Spleen (tissue), 11 donors: ENCODE measurements around the gene SLC25A13. TPM values are rescaled to one million over a fixed set of nuclear protein-coding genes. Genes with fewer than 3 reads are reported as not detected.

Source experiments
- DNase-seq: peaks from one replicate; pipeline ENCODE4 v3.0.0-alpha.2; 2020
- H3K27ac ChIP-seq, 8 donors: fragments of 200-600 bp; sonication (generic) in 7 of 8; 1 replicate in 4 of 8; 2 replicates in 4 of 8; pipeline versions ENCODE4 v1.5.0 to v1.8.0; 2016 to 2021; ENCODE audit warnings: inconsistent platforms in 4 of 8, mild to moderate bottlenecking in 4 of 8, moderate library complexity in 1 of 8
- H3K27me3 ChIP-seq, 7 donors: fragments of 200-600 bp; sonication (generic) in 6 of 7; replicated peaks in 1 of 7; 1 replicate in 4 of 7; 2 replicates in 3 of 7; pipeline versions ENCODE4 v1.5.0 to v1.8.0; 2016 to 2021; ENCODE audit warnings: inconsistent platforms in 3 of 7, mild to moderate bottlenecking in 1 of 7
- H3K36me3 ChIP-seq, 6 donors: fragments of 200-600 bp; sonication (generic) in 5 of 6; 1 replicate in 4 of 6; 2 replicates in 2 of 6; pipeline versions ENCODE4 v1.5.0 to v1.8.0; 2016 to 2021; ENCODE audit warnings: inconsistent platforms in 2 of 6
- H3K4me1 ChIP-seq, 6 donors: fragments of 200-600 bp; sonication (generic) in 5 of 6; 1 replicate in 3 of 6; 2 replicates in 3 of 6; pipeline versions ENCODE4 v1.5.0 to v1.8.0; 2016 to 2021; ENCODE audit warnings: inconsistent platforms in 3 of 6
- H3K4me3 ChIP-seq, 8 donors: fragments of 200-600 bp; sonication (generic) in 7 of 8; 1 replicate in 4 of 8; 2 replicates in 4 of 8; pipeline versions ENCODE4 v1.5.0 to v1.8.0; 2016 to 2021; ENCODE audit warnings: inconsistent platforms in 4 of 8, mild to moderate bottlenecking in 4 of 8, moderate library complexity in 2 of 8
- H3K9me3 ChIP-seq, 8 donors: fragments of 200-600 bp; sonication (generic) in 7 of 8; 1 replicate in 4 of 8; 2 replicates in 4 of 8; pipeline versions ENCODE4 v1.5.0 to v1.8.0; 2016 to 2021; ENCODE audit warnings: inconsistent platforms in 4 of 8
- POLR2A ChIP-seq, 3 donors: fragments of 450-650 bp; IDR thresholded peaks; one replicate each; pipeline ENCODE4 v1.5.1; 2017; ENCODE audit warnings: antibody characterized with exemption in 3 of 3, mild to moderate bottlenecking in 1 of 3
- POLR2AphosphoS5 ChIP-seq, 3 donors: sonication (generic); formaldehyde crosslinking; IDR thresholded peaks; one replicate each; pipeline ENCODE4 v1.5.1; 2017; ENCODE audit warnings: antibody characterized with exemption in 3 of 3
- WGBS, 5 donors: extraction: QIAGEN DNeasy Blood & Tissue Kit in 3 of 5; methylation state at CpG; one replicate each; pipeline versions ENCODE4 v1.1.5 to v1.1.7; 2013 to 2018; 5-methylcytosine and 5-hydroxymethylcytosine counted together
- intact Hi-C: fragments of 100-400 bp; cut with DNase I; formaldehyde crosslinking; loops from one replicate; pipeline ENCODE4 v1.15.0; 2023; ENCODE audit warnings: low total_unique reads
- polyA plus RNA-seq, 3 donors: library from polyadenylated mRNA; stranded (reverse); fragments of 200-250 nt; gene quantifications; one replicate each; pipeline ENCODE4 v1.2.1, GENCODE V29; 2013
- total RNA-seq, 7 donors: library from RNA; depleted of rRNA in 3 of 7; stranded (reverse); fragments of >200 nt in 3 of 7; fragmentation: NEBNext Ultra II Directional in 4 of 7; extraction: Animal tissue kit (Norgen Biotek cat#: 25700) in 4 of 7; gene quantifications; one replicate each; pipeline versions ENCODE4 v1.1.0 to v1.2.1, GENCODE V29; 2016 to 2021
- TF ChIP-seq, protein P1 (sequence below), 11 experiments: fragments of 200-600 bp in 7 of 11; fragments of 450-650 bp in 4 of 11; sonication (generic) in 4 of 11; IDR thresholded peaks in 8 of 11; conservative IDR thresholded peaks in 3 of 11; 1 replicate in 7 of 11; 2 replicates in 4 of 11; pipeline versions ENCODE4 v1.4.0 to v1.8.0; 2016 to 2021; ENCODE audit warnings: antibody characterized with exemption in 11 of 11, inconsistent platforms in 4 of 11, mild to moderate bottlenecking in 1 of 11
- donor health status: healthy with polysubstance abuse.
- donor health status: DM: no; HTN: no; CAD: no; lungs with moderate emphysema.
- donor health status: DM: no; HTN: no; CAD: no.
- donor health status: Bipolar disorder and iron deficiency.
- donor health status: healthy.
- donor health status: DM: no; HTN: no; CAD: no.
- donor health status: DM: yes; HTN: yes; CAD: no.

SLC25A13 gene
- total and polyA plus RNA-seq, 10 donors = 6.3 to 44.4 (median 25.9) TPM

- no peak for TF ChIP-seq POLR2A (IDR thresholded peaks at IDR 0.05)
- TF ChIP-seq POLR2AphosphoS5 (IDR thresholded peaks at IDR 0.05) = no peak
- TF ChIP-seq, protein P1, sequence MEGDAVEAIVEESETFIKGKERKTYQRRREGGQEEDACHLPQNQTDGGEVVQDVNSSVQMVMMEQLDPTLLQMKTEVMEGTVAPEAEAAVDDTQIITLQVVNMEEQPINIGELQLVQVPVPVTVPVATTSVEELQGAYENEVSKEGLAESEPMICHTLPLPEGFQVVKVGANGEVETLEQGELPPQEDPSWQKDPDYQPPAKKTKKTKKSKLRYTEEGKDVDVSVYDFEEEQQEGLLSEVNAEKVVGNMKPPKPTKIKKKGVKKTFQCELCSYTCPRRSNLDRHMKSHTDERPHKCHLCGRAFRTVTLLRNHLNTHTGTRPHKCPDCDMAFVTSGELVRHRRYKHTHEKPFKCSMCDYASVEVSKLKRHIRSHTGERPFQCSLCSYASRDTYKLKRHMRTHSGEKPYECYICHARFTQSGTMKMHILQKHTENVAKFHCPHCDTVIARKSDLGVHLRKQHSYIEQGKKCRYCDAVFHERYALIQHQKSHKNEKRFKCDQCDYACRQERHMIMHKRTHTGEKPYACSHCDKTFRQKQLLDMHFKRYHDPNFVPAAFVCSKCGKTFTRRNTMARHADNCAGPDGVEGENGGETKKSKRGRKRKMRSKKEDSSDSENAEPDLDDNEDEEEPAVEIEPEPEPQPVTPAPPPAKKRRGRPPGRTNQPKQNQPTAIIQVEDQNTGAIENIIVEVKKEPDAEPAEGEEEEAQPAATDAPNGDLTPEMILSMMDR (IDR thresholded peaks at IDR 0.05 in 8 of 11, conservative IDR thresholded peaks at IDR 0.05 in 3 of 11) = no peak
- H3K9me3 ChIP-seq = peaks cover 0 to 7% (median 0%) of the 10 kb centered on the region in 8 donors
- no peak overlapping the region for H3K27ac ChIP-seq
- no peak overlapping the region for H3K4me3 ChIP-seq
- no peaks in the 10 kb centered on the region for H3K27me3 ChIP-seq
- H3K36me3 ChIP-seq = peaks cover 0 to 31% (median 5%) of the 10 kb centered on the region in 6 donors
- no peaks in the 10 kb centered on the region for H3K4me1 ChIP-seq
- intact Hi-C loops = no loop called here
- DNase-seq = no peak
- 94 to 97% (median 96%) methylated on average over 5 of the region's 5 CpGs for WGBS, 5 donors
Observed at GRCh38 chr7:96225251-96225650, 96.6 kb downstream of the SLC25A13 start.

GRCh38 chr7:96224685-96225084 is 97.2 kb downstream of the SLC25A13 start:
- intact Hi-C loops = no loop called here
- H3K27ac ChIP-seq = no peak overlapping the region
- no peak for DNase-seq
- H3K9me3 ChIP-seq = peaks cover 0 to 7% (median 0%) of the 10 kb centered on the region in 8 donors
- TF ChIP-seq POLR2AphosphoS5 (IDR thresholded peaks at IDR 0.05) (no peak), POLR2A (IDR thresholded peaks at IDR 0.05) (no peak)
- TF ChIP-seq, protein P1 (IDR thresholded peaks at IDR 0.05 in 8 of 11, conservative IDR thresholded peaks at IDR 0.05 in 3 of 11) = peak in 1 of 11 experiments; percentile 15
- WGBS, 5 donors = 87 to 97% (median 93%) methylated on average over 1 of the region's 1 CpG
- no peaks in the 10 kb centered on the region for H3K27me3 ChIP-seq
- no peak overlapping the region for H3K4me3 ChIP-seq
- H3K4me1 ChIP-seq = peaks cover 0 to 2% (median 0%) of the 10 kb centered on the region in 6 donors
- H3K36me3 ChIP-seq = peaks cover 0 to 25% (median 5%) of the 10 kb centered on the region in 6 donors

GRCh38 chr7:96224073-96224472 is 97.8 kb downstream of the SLC25A13 start:
- Histone ChIP-seq H3K4me3 (no peak overlapping the region), H3K36me3 (peaks cover 0 to 19% (median 3%) of the 10 kb centered on the region in 6 donors), H3K4me1 (peaks cover 0 to 4% (median 0%) of the 10 kb centered on the region in 6 donors), H3K9me3 (peaks cover 0 to 4% (median 0%) of the 10 kb centered on the region in 8 donors), H3K27me3 (no peaks in the 10 kb centered on the region), H3K27ac (no peak overlapping the region)
- no peak for DNase-seq
- TF ChIP-seq, protein P1 (IDR thresholded peaks at IDR 0.05 in 8 of 11, conservative IDR thresholded peaks at IDR 0.05 in 3 of 11) = no peak
- TF ChIP-seq POLR2AphosphoS5 (IDR thresholded peaks at IDR 0.05) (no peak), POLR2A (IDR thresholded peaks at IDR 0.05) (no peak)
- intact Hi-C loops = no loop called here
- WGBS, 5 donors = 90 to 98% (median 94%) methylated on average over 3 of the region's 3 CpGs

DNA sequence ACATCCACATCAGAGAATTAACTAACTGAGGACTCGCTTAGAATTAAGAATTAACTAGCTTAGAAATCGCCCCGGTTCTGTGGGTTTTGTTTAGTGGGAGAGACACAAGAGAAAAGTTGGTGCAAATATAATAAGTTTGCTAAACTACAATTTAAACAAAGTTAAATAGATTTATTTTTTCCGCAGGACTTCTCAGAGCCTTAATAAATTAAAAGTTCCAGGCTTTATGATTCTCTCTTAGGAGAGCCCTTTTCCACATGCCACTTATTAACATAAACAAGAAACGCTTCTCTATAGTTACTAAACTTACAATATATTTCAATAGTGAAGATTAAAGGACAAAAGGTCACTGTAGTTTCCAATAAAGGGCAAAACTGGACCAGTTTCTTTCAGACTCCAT is 100.0 kb downstream of the SLC25A13 start:
- Histone ChIP-seq H3K27me3 (no peaks in the 10 kb centered on the region), H3K36me3 (peaks cover 0 to 8% (median 0%) of the 10 kb centered on the region in 6 donors), H3K9me3 (no peaks in the 10 kb centered on the region), H3K27ac (no peak overlapping the region), H3K4me1 (peaks cover 0 to 4% (median 0%) of the 10 kb centered on the region in 6 donors), H3K4me3 (no peak overlapping the region)
- no peak for DNase-seq
- intact Hi-C loops = no loop called here
- WGBS, 5 donors = 96 to 98% (median 98%) methylated on average over 5 of the region's 5 CpGs
- no peak for TF ChIP-seq POLR2AphosphoS5 (IDR thresholded peaks at IDR 0.05)
- TF ChIP-seq, protein P1 (IDR thresholded peaks at IDR 0.05 in 8 of 11, conservative IDR thresholded peaks at IDR 0.05 in 3 of 11) = no peak
- TF ChIP-seq POLR2A (IDR thresholded peaks at IDR 0.05) = no peak
